HCT116 (cell line): ENCODE data around the gene GALK2. TPM values are rescaled to one million over a fixed set of nuclear protein-coding genes. Genes with fewer than 3 reads are reported as not detected.

Experiments
- ATAC-seq: fragments of 200-7000 bp; cut with Tn5 transposase; 2 replicates; pipeline ENCODE4 v1.9.1; 2020; ENCODE audit warnings: mild to moderate bottlenecking, moderate library complexity
- BruUV-seq: library from RNA; stranded (reverse); fragments of 400-500 nt; replicated peaks from 2 replicates; lab custom pipeline; 2021; lab: Mats Ljungman, UMichigan
- CTCF ChIA-PET: fragments of 300-600 bp; sonication (Branson Sonifier 250); formaldehyde crosslinking; loops from one replicate; lab custom pipeline; 2021; ENCODE audit warnings: antibody characterized with exemption; lab: Charles Lee
- POLR2A ChIA-PET: fragments of 300-600, 350-600 bp; sonication (Branson Sonifier 250); formaldehyde crosslinking; loops from one replicate; lab custom pipeline; 2021; ENCODE audit warnings: antibody characterized with exemption; lab: Charles Lee
- RAD21 ChIA-PET, 2 experiments: fragments of 300-600 bp; sonication (Branson Sonifier 250); formaldehyde crosslinking; loops; one replicate each; lab custom pipeline; 2023; ENCODE audit warnings: low total read pairs in 2 of 2; ENCODE audit not compliant: uncharacterized antibody in 2 of 2, unreplicated experiment in 2 of 2, low non-redundant PET in 1 of 2; lab: Charles Lee
- DNase-seq: peaks from one replicate; pipeline ENCODE4 v3.0.0-alpha.2; 2010; ENCODE audit warnings: low read depth, low spot score
- H2AFZ ChIP-seq: fragments of 200-600 bp; shearing (Covaris generic), sonication (generic); 2 replicates; pipeline ENCODE4 v1.6.1; 2017; ENCODE audit warnings: low read depth, mixed run types, mixed read lengths, antibody characterized with exemption, low read length; ENCODE audit not compliant: poor library complexity, severe bottlenecking
- H3K27ac ChIP-seq: 2 replicates; pipeline ENCODE4 v1.5.1; 2012; ENCODE audit warnings: low read depth, low read length
- H3K27me3 ChIP-seq: fragments of 200-600 bp; sonication (generic); 2 replicates; pipeline ENCODE4 v1.6.1; 2016; ENCODE audit warnings: mixed run types, low read length, mixed read lengths; ENCODE audit not compliant: insufficient read depth
- H3K36me3 ChIP-seq, 2 experiments: fragments of 200-500 bp in 1 of 2; fragments of 200-600 bp in 1 of 2; sonication (Bioruptor generic) in 1 of 2; sonication (generic) in 1 of 2; 2 replicates each; pipeline versions ENCODE4 v1.5.1 to v1.6.1; 2014 to 2016; ENCODE audit warnings: low read length in 2 of 2, inconsistent platforms in 1 of 2, mixed read lengths in 1 of 2, mixed run types in 1 of 2; ENCODE audit not compliant: insufficient read depth in 2 of 2, control insufficient read depth in 1 of 2
- H3K4me1 ChIP-seq, 2 experiments: fragments of 200-600 bp in 1 of 2; sonication (generic) in 1 of 2; 2 replicates each; pipeline versions ENCODE4 v1.5.1 to v1.6.1; 2012 to 2017; ENCODE audit warnings: low read length in 2 of 2, inconsistent platforms in 1 of 2, mild to moderate bottlenecking in 1 of 2, mixed read lengths in 1 of 2, mixed run types in 1 of 2, moderate library complexity in 1 of 2; ENCODE audit not compliant: insufficient read depth in 2 of 2, control insufficient read depth in 1 of 2
- H3K4me2 ChIP-seq: fragments of 200-600 bp; sonication (generic); 2 replicates; pipeline ENCODE4 v1.6.1; 2017; ENCODE audit warnings: mixed run types, low read length, mixed read lengths
- H3K4me3 ChIP-seq, 2 experiments: fragments of 200-600 bp in 1 of 2; sonication (generic) in 1 of 2; replicated peaks in 1 of 2; 2 replicates each; pipeline ENCODE4 v1.5.1; 2011 to 2016; ENCODE audit warnings: low read length in 2 of 2, control low read depth in 1 of 2, low read depth in 1 of 2, mild to moderate bottlenecking in 1 of 2, mixed read lengths in 1 of 2, mixed run types in 1 of 2
- H3K79me2 ChIP-seq: fragments of 200-600 bp; sonication (generic); 2 replicates; pipeline ENCODE4 v1.6.1; 2017; ENCODE audit warnings: mild to moderate bottlenecking, mixed run types, low read length, moderate library complexity, mixed read lengths; ENCODE audit not compliant: insufficient read depth
- H3K9ac ChIP-seq: fragments of 200-600 bp; sonication (generic); 2 replicates; pipeline ENCODE4 v1.6.1; 2016; ENCODE audit warnings: low read length, mixed read lengths
- H3K9me2 ChIP-seq: fragments of 200-600 bp; sonication (generic), shearing (Covaris generic); 2 replicates; pipeline ENCODE4 v1.6.1; 2017; ENCODE audit warnings: mixed run types, mild to moderate bottlenecking, moderate library complexity; ENCODE audit not compliant: insufficient read depth
- H3K9me3 ChIP-seq, 2 experiments: fragments of 200-500 bp in 1 of 2; fragments of 200-600 bp in 1 of 2; sonication (Bioruptor generic) in 1 of 2; sonication (generic) in 1 of 2; 2 replicates each; pipeline ENCODE4 v1.6.1; 2014 to 2017; ENCODE audit warnings: low read length in 2 of 2, mixed read lengths in 2 of 2, inconsistent platforms in 1 of 2, low read depth in 1 of 2, mild to moderate bottlenecking in 1 of 2, mixed run types in 1 of 2, moderate library complexity in 1 of 2; ENCODE audit not compliant: control insufficient read depth in 1 of 2, insufficient read depth in 1 of 2
- H4K20me1 ChIP-seq: fragments of 200-600 bp; sonication (generic), shearing (Covaris generic); 2 replicates; pipeline ENCODE4 v1.6.1; 2017; ENCODE audit warnings: mixed run types, mild to moderate bottlenecking, moderate library complexity; ENCODE audit not compliant: insufficient read depth
- CBX3 ChIP-seq: IDR thresholded peaks from 2 replicates; pipeline ENCODE4 v1.6.1; 2012; ENCODE audit warnings: low read depth
- CEBPB ChIP-seq: IDR thresholded peaks from 2 replicates; pipeline ENCODE4 v1.6.1; 2012; ENCODE audit warnings: low read depth
- ELF1 ChIP-seq: IDR thresholded peaks from 2 replicates; pipeline ENCODE4 v1.6.1; 2012; ENCODE audit warnings: low read depth, borderline replicate concordance
- EZH2 ChIP-seq: fragments of 200-600 bp; sonication (generic); IDR thresholded peaks from 2 replicates; pipeline ENCODE4 v1.6.1; 2017; ENCODE audit warnings: antibody characterized with exemption, mixed run types
- FOSL1 ChIP-seq: IDR thresholded peaks from 2 replicates; pipeline ENCODE4 v1.6.1; 2012; ENCODE audit warnings: low read depth
- JUND ChIP-seq: IDR thresholded peaks from 2 replicates; pipeline ENCODE4 v1.6.1; 2012
- POLR2A ChIP-seq: IDR thresholded peaks from 2 replicates; pipeline ENCODE4 v1.7.0; 2011; ENCODE audit warnings: borderline replicate concordance; ENCODE audit not compliant: insufficient read depth, insufficient read length; ENCODE audit errors: extremely low read depth
- RAD21 ChIP-seq: IDR thresholded peaks from 2 replicates; pipeline ENCODE4 v1.6.1; 2012; ENCODE audit warnings: low read depth, mild to moderate bottlenecking
- SIN3A ChIP-seq: IDR thresholded peaks from 2 replicates; pipeline ENCODE4 v1.6.1; 2012; ENCODE audit warnings: low read depth
- TCF7L2 ChIP-seq: IDR thresholded peaks from 2 replicates; pipeline ENCODE4 v1.7.0; 2011; ENCODE audit warnings: borderline replicate concordance, inconsistent platforms; ENCODE audit not compliant: insufficient read depth, insufficient read length; ENCODE audit errors: extremely low read depth
- ZNF274 ChIP-seq: fragments of 200-500 bp; sonication (Bioruptor generic); IDR thresholded peaks from 2 replicates; pipeline ENCODE4 v1.6.1; 2014; ENCODE audit warnings: mild to moderate bottlenecking, low read depth, low read length, inconsistent platforms
- intact Hi-C: fragments of 100-400 bp; cut with micrococcal nuclease; formaldehyde crosslinking; loops from 2 replicates; pipeline ENCODE4 v1.10.0; 2022
- total RNA-seq: library from RNA; stranded (reverse); gene quantifications from one replicate; pipeline ENCODE4 v1.2.1, GENCODE V29; 2021; ENCODE audit not compliant: unreplicated experiment
- TF ChIP-seq, protein P1 (sequence below): IDR thresholded peaks from 2 replicates; pipeline ENCODE4 v1.6.1; 2012
- TF ChIP-seq, protein P2 (sequence below): IDR thresholded peaks from 2 replicates; pipeline ENCODE4 v1.6.1; 2012
- TF ChIP-seq, protein P3 (sequence below): IDR thresholded peaks from 2 replicates; pipeline ENCODE4 v1.6.1; 2012; ENCODE audit warnings: low read depth

GALK2 gene
- total RNA-seq, 1 experiment from 2014 or later = 18.7 TPM

DNA sequence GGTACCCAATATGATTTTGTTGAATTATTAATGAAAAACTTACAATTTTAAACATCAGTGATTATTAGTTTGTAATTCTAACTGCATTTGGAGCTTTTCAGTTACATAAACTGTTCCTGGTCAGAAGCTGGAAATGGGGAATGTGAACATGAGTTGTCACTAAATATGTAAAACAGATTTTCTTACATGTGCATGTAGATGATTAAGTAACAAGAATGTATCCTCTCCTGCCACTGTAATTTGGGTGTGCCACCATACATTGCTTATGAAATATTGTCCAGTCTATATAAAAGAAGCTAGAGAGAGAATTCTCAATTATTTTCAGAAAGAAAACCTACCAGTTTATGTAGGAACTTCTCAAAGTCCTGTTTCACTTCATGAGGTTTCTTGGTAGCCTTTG lies 161.4 kb downstream of the GALK2 start:
- RAD21 ChIA-PET = no interaction called here
- no peaks in the 10 kb centered on the region for H3K27me3 ChIP-seq
- H3K9ac ChIP-seq = no peak overlapping the region
- H4K20me1 ChIP-seq = no peaks in the 10 kb centered on the region
- H3K79me2 ChIP-seq = no peaks in the 10 kb centered on the region
- H3K4me2 ChIP-seq = no peak overlapping the region
- H2AFZ ChIP-seq = no peak overlapping the region
- H3K4me1 ChIP-seq = no peaks in the 10 kb centered on the region
- POLR2A ChIA-PET = no interaction called here
- H3K9me3 ChIP-seq = no peaks in the 10 kb centered on the region
- CTCF ChIA-PET = no interaction called here
- TF ChIP-seq, protein P1, sequence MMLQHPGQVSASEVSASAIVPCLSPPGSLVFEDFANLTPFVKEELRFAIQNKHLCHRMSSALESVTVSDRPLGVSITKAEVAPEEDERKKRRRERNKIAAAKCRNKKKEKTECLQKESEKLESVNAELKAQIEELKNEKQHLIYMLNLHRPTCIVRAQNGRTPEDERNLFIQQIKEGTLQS = no peak
- TF ChIP-seq POLR2A (no peak), TCF7L2 (no peak), EZH2 (no peak), RAD21 (no peak), ZNF274 (no peak), CEBPB (no peak), FOSL1 (no peak), JUND (no peak), ELF1 (no peak), CBX3 (no peak), SIN3A (no peak)
- TF ChIP-seq, protein P2, sequence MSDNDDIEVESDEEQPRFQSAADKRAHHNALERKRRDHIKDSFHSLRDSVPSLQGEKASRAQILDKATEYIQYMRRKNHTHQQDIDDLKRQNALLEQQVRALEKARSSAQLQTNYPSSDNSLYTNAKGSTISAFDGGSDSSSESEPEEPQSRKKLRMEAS = no peak
- TF ChIP-seq, protein P3, sequence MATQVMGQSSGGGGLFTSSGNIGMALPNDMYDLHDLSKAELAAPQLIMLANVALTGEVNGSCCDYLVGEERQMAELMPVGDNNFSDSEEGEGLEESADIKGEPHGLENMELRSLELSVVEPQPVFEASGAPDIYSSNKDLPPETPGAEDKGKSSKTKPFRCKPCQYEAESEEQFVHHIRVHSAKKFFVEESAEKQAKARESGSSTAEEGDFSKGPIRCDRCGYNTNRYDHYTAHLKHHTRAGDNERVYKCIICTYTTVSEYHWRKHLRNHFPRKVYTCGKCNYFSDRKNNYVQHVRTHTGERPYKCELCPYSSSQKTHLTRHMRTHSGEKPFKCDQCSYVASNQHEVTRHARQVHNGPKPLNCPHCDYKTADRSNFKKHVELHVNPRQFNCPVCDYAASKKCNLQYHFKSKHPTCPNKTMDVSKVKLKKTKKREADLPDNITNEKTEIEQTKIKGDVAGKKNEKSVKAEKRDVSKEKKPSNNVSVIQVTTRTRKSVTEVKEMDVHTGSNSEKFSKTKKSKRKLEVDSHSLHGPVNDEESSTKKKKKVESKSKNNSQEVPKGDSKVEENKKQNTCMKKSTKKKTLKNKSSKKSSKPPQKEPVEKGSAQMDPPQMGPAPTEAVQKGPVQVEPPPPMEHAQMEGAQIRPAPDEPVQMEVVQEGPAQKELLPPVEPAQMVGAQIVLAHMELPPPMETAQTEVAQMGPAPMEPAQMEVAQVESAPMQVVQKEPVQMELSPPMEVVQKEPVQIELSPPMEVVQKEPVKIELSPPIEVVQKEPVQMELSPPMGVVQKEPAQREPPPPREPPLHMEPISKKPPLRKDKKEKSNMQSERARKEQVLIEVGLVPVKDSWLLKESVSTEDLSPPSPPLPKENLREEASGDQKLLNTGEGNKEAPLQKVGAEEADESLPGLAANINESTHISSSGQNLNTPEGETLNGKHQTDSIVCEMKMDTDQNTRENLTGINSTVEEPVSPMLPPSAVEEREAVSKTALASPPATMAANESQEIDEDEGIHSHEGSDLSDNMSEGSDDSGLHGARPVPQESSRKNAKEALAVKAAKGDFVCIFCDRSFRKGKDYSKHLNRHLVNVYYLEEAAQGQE = no peak
- no TSS peak for BruUV-seq
- no peak overlapping the region for H3K4me3 ChIP-seq
- DNase-seq (no peak), ATAC-seq (no peak)
- intact Hi-C loops = no loop called here
- no peaks in the 10 kb centered on the region for H3K36me3 ChIP-seq
- H3K9me2 ChIP-seq = no peaks in the 10 kb centered on the region
- H3K27ac ChIP-seq = no peak overlapping the region
